Astrocyte (in vitro differentiated cells and primary cell): ENCODE data around the gene ELMOD3.

Experiments used
- EZH2 ChIP-seq: IDR thresholded peaks from 2 replicates; pipeline ENCODE4 v1.6.1; 2012; ENCODE audit warnings: mild to moderate bottlenecking, low read length, inconsistent platforms; ENCODE audit not compliant: insufficient read depth
- TF ChIP-seq, protein P1 (sequence below): IDR thresholded peaks from 2 replicates; pipeline ENCODE4 v1.5.1; 2011; ENCODE audit warnings: low read depth, mild to moderate bottlenecking, inconsistent platforms, low read length, moderate library complexity; ENCODE audit not compliant: insufficient read depth

DNA sequence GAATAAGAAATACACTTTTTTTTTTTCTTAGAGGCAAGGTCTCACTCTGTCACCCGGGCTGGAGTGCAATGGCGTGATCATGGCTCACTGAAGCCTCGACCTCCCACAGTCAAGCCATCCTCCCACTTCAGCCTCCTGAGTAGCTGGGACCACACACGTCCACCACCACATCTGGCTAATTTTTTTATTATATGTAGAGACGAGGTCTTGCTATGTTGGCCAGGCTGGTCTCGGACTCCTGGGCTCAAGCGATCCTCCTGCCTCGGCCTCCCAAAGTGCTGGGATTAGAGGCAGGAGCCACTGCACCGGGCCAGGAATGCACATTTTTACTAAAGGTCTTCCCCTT lies 29.1 kb upstream of the ELMOD3 start:
- TF ChIP-seq, protein P1, sequence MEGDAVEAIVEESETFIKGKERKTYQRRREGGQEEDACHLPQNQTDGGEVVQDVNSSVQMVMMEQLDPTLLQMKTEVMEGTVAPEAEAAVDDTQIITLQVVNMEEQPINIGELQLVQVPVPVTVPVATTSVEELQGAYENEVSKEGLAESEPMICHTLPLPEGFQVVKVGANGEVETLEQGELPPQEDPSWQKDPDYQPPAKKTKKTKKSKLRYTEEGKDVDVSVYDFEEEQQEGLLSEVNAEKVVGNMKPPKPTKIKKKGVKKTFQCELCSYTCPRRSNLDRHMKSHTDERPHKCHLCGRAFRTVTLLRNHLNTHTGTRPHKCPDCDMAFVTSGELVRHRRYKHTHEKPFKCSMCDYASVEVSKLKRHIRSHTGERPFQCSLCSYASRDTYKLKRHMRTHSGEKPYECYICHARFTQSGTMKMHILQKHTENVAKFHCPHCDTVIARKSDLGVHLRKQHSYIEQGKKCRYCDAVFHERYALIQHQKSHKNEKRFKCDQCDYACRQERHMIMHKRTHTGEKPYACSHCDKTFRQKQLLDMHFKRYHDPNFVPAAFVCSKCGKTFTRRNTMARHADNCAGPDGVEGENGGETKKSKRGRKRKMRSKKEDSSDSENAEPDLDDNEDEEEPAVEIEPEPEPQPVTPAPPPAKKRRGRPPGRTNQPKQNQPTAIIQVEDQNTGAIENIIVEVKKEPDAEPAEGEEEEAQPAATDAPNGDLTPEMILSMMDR = no peak
- no peak for TF ChIP-seq EZH2
